Measurements from ENCODE around the gene NANOS3. TPM values are rescaled to one million over a fixed set of nuclear protein-coding genes. Genes with fewer than 3 reads are reported as not detected.
A peak's percentile ranks its signal among the peaks of the same experiment; 100 is the strongest.

NANOS3 gene
- total and polyA plus RNA-seq, 10 of the 15 experiments (the other 5 are each of a cell fraction or from before 2014, with no cell fraction given): 0.31 to 1.7 (median 0.81) TPM

DNA sequence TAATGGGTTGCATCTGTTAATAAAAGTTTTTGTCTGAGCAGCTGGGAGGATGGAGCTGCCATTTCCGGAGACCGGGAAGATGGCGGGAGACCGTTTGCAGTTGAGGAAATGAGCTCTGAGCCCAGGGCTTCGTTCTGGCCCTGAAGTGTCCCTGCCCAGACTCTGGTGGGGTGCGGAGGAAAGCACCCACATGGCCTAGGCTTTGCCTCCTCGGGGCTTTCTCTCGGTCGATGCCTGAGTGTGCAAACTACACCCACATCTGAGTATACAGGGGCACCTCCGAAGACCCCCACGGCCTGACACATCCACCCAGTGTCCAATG lies 15.6 kb upstream of the NANOS3 start:
- peaks cover 0 to 1% of the 10 kb centered on the region in 2 experiments; a peak in 2 of 4 replicates for H3K27me3 ChIP-seq (replicated peaks in 1 of 2; ENCODE audit: control insufficient read depth in 2 of 2, insufficient read depth in 2 of 2, low read length in 1 of 2)
- POLR2A ChIA-PET: interaction anchor here (0.5 to 8.5 kb wide), 15 partner anchors 9 to 708 kb away, joined by 3 to 85 read pairs (median 8); partner anchors contain the start of genes C19orf53 and ZSWIM4
- in situ Hi-C loops (cut with MboI) (loop anchor here (5.0 kb wide), 3 partner anchors 79 to 584 kb away; no protein-coding TSS in a partner anchor), intact Hi-C loops (cut with micrococcal nuclease; ENCODE audit: unreplicated experiment) (loop anchor here (1.0 to 5.0 kb wide), 3 partner anchors 14 to 584 kb away; no protein-coding TSS in a partner anchor)
- H3K9ac ChIP-seq (ENCODE audit: control insufficient read depth, insufficient read depth, low read length): peak overlapping the region; percentile 96
- RAD21 ChIA-PET (ENCODE audit: unreplicated experiment): interaction anchor here (0.9 to 6.2 kb wide), 19 partner anchors 9 to 589 kb away, joined by 3 to 70 read pairs (median 16); partner anchors contain the start of genes C19orf53 and ZSWIM4
- WGBS (ENCODE audit: insufficient coverage, insufficient replicate concordance, low lambda C conversion rate, missing lambda C conversion rate): 1% methylated on average over 11 of the region's 11 CpGs
- SMC1A ChIA-PET (ENCODE audit: uncharacterized antibody, unreplicated experiment): interaction anchor here (0.5 to 4.6 kb wide), 17 partner anchors 9 to 829 kb away, joined by 3 to 65 read pairs (median 13); partner anchors contain the start of genes C19orf53 and ZSWIM4
- ATAC-seq (peak; percentile 70), DNase-seq (ENCODE audit: low read depth, low spot score) (no peak), FAIRE-seq (no peak)
- H3K9me3 ChIP-seq (replicated peaks; ENCODE audit: control insufficient read depth, insufficient read depth, low read length): no peaks in the 10 kb centered on the region; the same call in 2 of the 3 replicates
- H3K79me2 ChIP-seq (ENCODE audit: control insufficient read depth, insufficient read depth, low read length): no peaks in the 10 kb centered on the region
- H3K27ac ChIP-seq (ENCODE audit: control insufficient read depth, insufficient read depth): peak overlapping the region; percentile 99
- CTCF ChIA-PET: interaction anchor here (0.6 to 4.6 kb wide), 21 partner anchors 9 to 265 kb away, joined by 3 to 136 read pairs (median 6); partner anchors contain the start of genes MISP3 and ZSWIM4
- peak overlapping the region; percentile 87 for H2AFZ ChIP-seq (ENCODE audit: control insufficient read depth, low read depth, low read length)
- H3K4me2 ChIP-seq (ENCODE audit: control insufficient read depth, insufficient read depth): peak overlapping the region; percentile 98
- H3K4me1 ChIP-seq (ENCODE audit: control insufficient read depth, insufficient read depth, low read length): peaks cover 8% of the 10 kb centered on the region
- H3K36me3 ChIP-seq (ENCODE audit: control insufficient read depth in 2 of 2, insufficient read depth in 2 of 2, low read length in 1 of 2): no peaks in the 10 kb centered on the region
- no peaks in the 10 kb centered on the region for H4K20me1 ChIP-seq (ENCODE audit: control insufficient read depth, insufficient read depth)
- TSS peak; percentile 96 for BruUV-seq (replicated peaks)
- H3K4me3 ChIP-seq: peak overlapping the region; percentile 74
- TF ChIP-seq RELA (IDR thresholded peaks at IDR 0.05; ENCODE audit: borderline replicate concordance, partially characterized antibody) (no peak), TAF1 (IDR thresholded peaks at IDR 0.05; ENCODE audit: borderline replicate concordance, low read depth, low read length) (peak; percentile 36; the same call in 1 of the 2 replicates), SMAD5 (IDR thresholded peaks at IDR 0.05; ENCODE audit: low read depth) (no peak), LARP7 (IDR thresholded peaks at IDR 0.05) (peak; percentile 65; the same call in 1 of the 2 replicates), YY1 (IDR thresholded peaks at IDR 0.05; ENCODE audit: low read depth, low read length) (peak; percentile 92), SIN3A (IDR thresholded peaks at IDR 0.05; ENCODE audit: low read depth, low read length) (no peak), TARDBP (IDR thresholded peaks at IDR 0.05; ENCODE audit: borderline replicate concordance) (no peak), SRF (IDR thresholded peaks at IDR 0.05; ENCODE audit: low read depth in 2 of 2, low read length in 2 of 2) (no peak), SMARCA5 (IDR thresholded peaks at IDR 0.05) (peak; percentile 9; the same call in 1 of the 2 replicates), TCF7 (IDR thresholded peaks at IDR 0.05; ENCODE audit: borderline replicate concordance) (no peak), KAT2A (conservative IDR thresholded peaks at IDR 0.05; ENCODE audit: control insufficient read depth, low read depth, low read length) (no peak)
- TF ChIP-seq, protein P1, sequence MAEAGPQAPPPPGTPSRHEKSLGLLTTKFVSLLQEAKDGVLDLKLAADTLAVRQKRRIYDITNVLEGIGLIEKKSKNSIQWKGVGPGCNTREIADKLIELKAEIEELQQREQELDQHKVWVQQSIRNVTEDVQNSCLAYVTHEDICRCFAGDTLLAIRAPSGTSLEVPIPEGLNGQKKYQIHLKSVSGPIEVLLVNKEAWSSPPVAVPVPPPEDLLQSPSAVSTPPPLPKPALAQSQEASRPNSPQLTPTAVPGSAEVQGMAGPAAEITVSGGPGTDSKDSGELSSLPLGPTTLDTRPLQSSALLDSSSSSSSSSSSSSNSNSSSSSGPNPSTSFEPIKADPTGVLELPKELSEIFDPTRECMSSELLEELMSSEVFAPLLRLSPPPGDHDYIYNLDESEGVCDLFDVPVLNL (IDR thresholded peaks at IDR 0.05; ENCODE audit: low read depth, low read length): no peak
- TF ChIP-seq, protein P2, sequence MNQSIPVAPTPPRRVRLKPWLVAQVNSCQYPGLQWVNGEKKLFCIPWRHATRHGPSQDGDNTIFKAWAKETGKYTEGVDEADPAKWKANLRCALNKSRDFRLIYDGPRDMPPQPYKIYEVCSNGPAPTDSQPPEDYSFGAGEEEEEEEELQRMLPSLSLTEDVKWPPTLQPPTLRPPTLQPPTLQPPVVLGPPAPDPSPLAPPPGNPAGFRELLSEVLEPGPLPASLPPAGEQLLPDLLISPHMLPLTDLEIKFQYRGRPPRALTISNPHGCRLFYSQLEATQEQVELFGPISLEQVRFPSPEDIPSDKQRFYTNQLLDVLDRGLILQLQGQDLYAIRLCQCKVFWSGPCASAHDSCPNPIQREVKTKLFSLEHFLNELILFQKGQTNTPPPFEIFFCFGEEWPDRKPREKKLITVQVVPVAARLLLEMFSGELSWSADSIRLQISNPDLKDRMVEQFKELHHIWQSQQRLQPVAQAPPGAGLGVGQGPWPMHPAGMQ (IDR thresholded peaks at IDR 0.05; ENCODE audit: borderline replicate concordance): no peak
- TF ChIP-seq, protein P3, sequence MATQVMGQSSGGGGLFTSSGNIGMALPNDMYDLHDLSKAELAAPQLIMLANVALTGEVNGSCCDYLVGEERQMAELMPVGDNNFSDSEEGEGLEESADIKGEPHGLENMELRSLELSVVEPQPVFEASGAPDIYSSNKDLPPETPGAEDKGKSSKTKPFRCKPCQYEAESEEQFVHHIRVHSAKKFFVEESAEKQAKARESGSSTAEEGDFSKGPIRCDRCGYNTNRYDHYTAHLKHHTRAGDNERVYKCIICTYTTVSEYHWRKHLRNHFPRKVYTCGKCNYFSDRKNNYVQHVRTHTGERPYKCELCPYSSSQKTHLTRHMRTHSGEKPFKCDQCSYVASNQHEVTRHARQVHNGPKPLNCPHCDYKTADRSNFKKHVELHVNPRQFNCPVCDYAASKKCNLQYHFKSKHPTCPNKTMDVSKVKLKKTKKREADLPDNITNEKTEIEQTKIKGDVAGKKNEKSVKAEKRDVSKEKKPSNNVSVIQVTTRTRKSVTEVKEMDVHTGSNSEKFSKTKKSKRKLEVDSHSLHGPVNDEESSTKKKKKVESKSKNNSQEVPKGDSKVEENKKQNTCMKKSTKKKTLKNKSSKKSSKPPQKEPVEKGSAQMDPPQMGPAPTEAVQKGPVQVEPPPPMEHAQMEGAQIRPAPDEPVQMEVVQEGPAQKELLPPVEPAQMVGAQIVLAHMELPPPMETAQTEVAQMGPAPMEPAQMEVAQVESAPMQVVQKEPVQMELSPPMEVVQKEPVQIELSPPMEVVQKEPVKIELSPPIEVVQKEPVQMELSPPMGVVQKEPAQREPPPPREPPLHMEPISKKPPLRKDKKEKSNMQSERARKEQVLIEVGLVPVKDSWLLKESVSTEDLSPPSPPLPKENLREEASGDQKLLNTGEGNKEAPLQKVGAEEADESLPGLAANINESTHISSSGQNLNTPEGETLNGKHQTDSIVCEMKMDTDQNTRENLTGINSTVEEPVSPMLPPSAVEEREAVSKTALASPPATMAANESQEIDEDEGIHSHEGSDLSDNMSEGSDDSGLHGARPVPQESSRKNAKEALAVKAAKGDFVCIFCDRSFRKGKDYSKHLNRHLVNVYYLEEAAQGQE (IDR thresholded peaks at IDR 0.05; ENCODE audit: low read depth, low read length): no peak
- TF ChIP-seq, protein P4, sequence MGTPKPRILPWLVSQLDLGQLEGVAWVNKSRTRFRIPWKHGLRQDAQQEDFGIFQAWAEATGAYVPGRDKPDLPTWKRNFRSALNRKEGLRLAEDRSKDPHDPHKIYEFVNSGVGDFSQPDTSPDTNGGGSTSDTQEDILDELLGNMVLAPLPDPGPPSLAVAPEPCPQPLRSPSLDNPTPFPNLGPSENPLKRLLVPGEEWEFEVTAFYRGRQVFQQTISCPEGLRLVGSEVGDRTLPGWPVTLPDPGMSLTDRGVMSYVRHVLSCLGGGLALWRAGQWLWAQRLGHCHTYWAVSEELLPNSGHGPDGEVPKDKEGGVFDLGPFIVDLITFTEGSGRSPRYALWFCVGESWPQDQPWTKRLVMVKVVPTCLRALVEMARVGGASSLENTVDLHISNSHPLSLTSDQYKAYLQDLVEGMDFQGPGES (IDR thresholded peaks at IDR 0.05): no peak
- TF ChIP-seq, protein P5, sequence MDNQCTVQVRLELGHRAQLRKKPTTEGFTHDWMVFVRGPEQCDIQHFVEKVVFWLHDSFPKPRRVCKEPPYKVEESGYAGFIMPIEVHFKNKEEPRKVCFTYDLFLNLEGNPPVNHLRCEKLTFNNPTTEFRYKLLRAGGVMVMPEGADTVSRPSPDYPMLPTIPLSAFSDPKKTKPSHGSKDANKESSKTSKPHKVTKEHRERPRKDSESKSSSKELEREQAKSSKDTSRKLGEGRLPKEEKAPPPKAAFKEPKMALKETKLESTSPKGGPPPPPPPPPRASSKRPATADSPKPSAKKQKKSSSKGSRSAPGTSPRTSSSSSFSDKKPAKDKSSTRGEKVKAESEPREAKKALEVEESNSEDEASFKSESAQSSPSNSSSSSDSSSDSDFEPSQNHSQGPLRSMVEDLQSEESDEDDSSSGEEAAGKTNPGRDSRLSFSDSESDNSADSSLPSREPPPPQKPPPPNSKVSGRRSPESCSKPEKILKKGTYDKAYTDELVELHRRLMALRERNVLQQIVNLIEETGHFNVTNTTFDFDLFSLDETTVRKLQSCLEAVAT (IDR thresholded peaks at IDR 0.05): no peak
